ENCODE data around the gene ZBTB20. TPM values are rescaled to one million over a fixed set of nuclear protein-coding genes. Genes with fewer than 3 reads are reported as not detected.

The ZBTB20 gene
- total RNA-seq, 3 donors from 2014 or later (not counting 1 experiment from before 2014, with no cell fraction given): 52.7 to 58.3 (median 55.9) TPM

DNA sequence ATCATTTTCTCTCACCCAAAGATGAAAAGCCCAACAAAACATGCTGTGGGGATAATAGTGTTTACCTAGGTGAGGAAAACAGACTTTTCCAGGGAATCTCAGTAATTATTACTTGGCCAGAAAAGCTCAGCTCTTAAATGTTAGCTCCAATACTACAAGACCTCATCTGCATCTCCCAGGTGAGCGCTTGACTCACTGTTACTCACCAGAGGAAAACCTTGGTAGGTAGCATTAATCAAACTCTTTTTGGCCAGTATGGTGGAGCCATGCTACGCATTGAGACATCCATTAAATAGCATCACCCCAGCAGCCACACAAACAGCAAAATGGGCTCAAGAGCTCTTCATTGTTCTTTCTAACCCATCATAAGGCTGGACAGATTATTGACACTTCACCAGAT lies 754.3 kb downstream of the ZBTB20 start:
- H3K36me3 ChIP-seq (ENCODE audit: control insufficient read depth, insufficient read depth, low read length): no peaks in the 10 kb centered on the region
- no peak overlapping the region for H3K27ac ChIP-seq (ENCODE audit: low read length)
- H3K27me3 ChIP-seq (ENCODE audit: control insufficient read depth, insufficient read depth, low read length): no peaks in the 10 kb centered on the region
- peaks cover 18% of the 10 kb centered on the region for H3K4me1 ChIP-seq (ENCODE audit: control insufficient read depth, insufficient read depth, low read length)
- DNase-seq (no peak), ATAC-seq (no peak)
- Mint-ChIP-seq H3K9me3 (peaks cover 2 to 4% of the 10 kb centered on the region in 2 donors), H3K27ac (no peak overlapping the region), H3K4me1 (peaks cover 43% of the 10 kb centered on the region in 2 donors), H3K4me3 (no peak overlapping the region), H3K27me3 (ENCODE audit: low read depth in 2 of 2) (no peaks in the 10 kb centered on the region), H3K36me3 (no peaks in the 10 kb centered on the region)
- WGBS (ENCODE audit: insufficient coverage): 94% methylated on average over 2 of the region's 2 CpGs
- H3K4me3 ChIP-seq (ENCODE audit: low read length): no peak overlapping the region
- TF ChIP-seq CTCF (IDR thresholded peaks at IDR 0.05): no peak
- intact Hi-C loops (cut with micrococcal nuclease): no loop called here
- H3K9me3 ChIP-seq (ENCODE audit: control insufficient read depth, insufficient read depth, low read length): no peaks in the 10 kb centered on the region

DNA sequence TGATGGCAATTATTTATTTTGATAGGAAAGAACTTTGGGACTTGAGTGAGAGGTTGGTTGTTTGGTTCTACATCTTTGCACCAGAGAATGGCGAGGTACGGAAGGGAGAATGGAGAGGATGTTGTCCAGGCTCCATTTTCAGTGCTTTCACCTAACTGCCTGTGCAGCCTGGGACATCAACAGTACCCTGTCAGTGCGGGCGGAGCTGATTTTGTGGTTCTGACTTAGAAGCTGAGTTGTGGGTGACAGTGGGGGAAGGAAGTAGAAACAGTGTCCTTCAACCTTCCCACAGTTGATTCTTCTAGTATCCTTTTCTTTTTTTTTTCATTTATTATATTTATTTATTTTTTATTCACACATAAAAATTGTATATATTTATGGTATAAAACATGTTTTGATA lies 757.9 kb downstream of the ZBTB20 start:
- Histone ChIP-seq H3K4me3 (ENCODE audit: low read length) (no peak overlapping the region), H3K4me1 (ENCODE audit: control insufficient read depth, insufficient read depth, low read length) (peaks cover 22% of the 10 kb centered on the region), H3K9me3 (ENCODE audit: control insufficient read depth, insufficient read depth, low read length) (no peaks in the 10 kb centered on the region), H3K27me3 (ENCODE audit: control insufficient read depth, insufficient read depth, low read length) (no peaks in the 10 kb centered on the region), H3K27ac (ENCODE audit: low read length) (peak overlapping the region; percentile 40), H3K36me3 (ENCODE audit: control insufficient read depth, insufficient read depth, low read length) (no peaks in the 10 kb centered on the region)
- no peaks in the 10 kb centered on the region for H3K27me3 Mint-ChIP-seq (ENCODE audit: low read depth in 2 of 2)
- H3K27ac Mint-ChIP-seq: peak overlapping the region; percentile 79 to 90
- H3K9me3 Mint-ChIP-seq: peaks cover 2 to 4% of the 10 kb centered on the region in 2 donors
- ATAC-seq: peak; percentile 81 to 98 (median 87)
- TF ChIP-seq CTCF (IDR thresholded peaks at IDR 0.05): no peak
- peak; percentile 35 to 58 for DNase-seq
- H3K4me3 Mint-ChIP-seq: peak overlapping the region; percentile 75
- WGBS (ENCODE audit: insufficient coverage): 46% methylated on average over 2 of the region's 4 CpGs
- peaks cover 37 to 46% of the 10 kb centered on the region in 2 donors for H3K4me1 Mint-ChIP-seq
- no peaks in the 10 kb centered on the region for H3K36me3 Mint-ChIP-seq
- intact Hi-C loops (cut with micrococcal nuclease): loop anchor here (2.0 kb wide), 1 partner anchor 98 kb away; no protein-coding TSS in a partner anchor

GRCh38 chr3:114384558-114384903 lies 762.6 kb downstream of the ZBTB20 start:
- Histone ChIP-seq H3K9me3 (ENCODE audit: control insufficient read depth, insufficient read depth, low read length) (no peaks in the 10 kb centered on the region), H3K27ac (ENCODE audit: low read length) (no peak overlapping the region), H3K4me1 (ENCODE audit: control insufficient read depth, insufficient read depth, low read length) (peaks cover 19% of the 10 kb centered on the region), H3K27me3 (ENCODE audit: control insufficient read depth, insufficient read depth, low read length) (no peaks in the 10 kb centered on the region), H3K36me3 (ENCODE audit: control insufficient read depth, insufficient read depth, low read length) (peaks cover 3% of the 10 kb centered on the region), H3K4me3 (ENCODE audit: low read length) (peak overlapping the region; percentile 38)
- Mint-ChIP-seq H3K27ac (no peak overlapping the region), H3K9me3 (no peaks in the 10 kb centered on the region), H3K36me3 (no peaks in the 10 kb centered on the region), H3K27me3 (ENCODE audit: low read depth in 2 of 2) (no peaks in the 10 kb centered on the region), H3K4me1 (peaks cover 13 to 17% of the 10 kb centered on the region in 2 donors), H3K4me3 (peak overlapping the region; percentile 83)
- no peak for DNase-seq
- no peak for ATAC-seq
- no peak for TF ChIP-seq CTCF (IDR thresholded peaks at IDR 0.05)
- WGBS (ENCODE audit: insufficient coverage): 82% methylated on average over 2 of the region's 4 CpGs
- intact Hi-C loops (cut with micrococcal nuclease): no loop called here
